Omental fat pad (tissue), 4 donors: ENCODE data around the gene KANSL1. TPM values are rescaled to one million over a fixed set of nuclear protein-coding genes. Genes with fewer than 3 reads are reported as not detected.
"Not testable (repeated sequence)": the region's sequence is repeated elsewhere in the genome, so short reads cannot be mapped to it uniquely, and the experiment has no call there.

Source experiments
- ATAC-seq: fragments of 150-250 bp; one replicate; pipeline ENCODE4 v1.9.1; 2016; ENCODE audit warnings: mild to moderate bottlenecking, moderate library complexity; ENCODE audit not compliant: low FRiP score
- DNase-seq: peaks from one replicate; pipeline ENCODE4 v3.0.0-alpha.2; 2019; ENCODE audit warnings: low spot score
- total RNA-seq, 4 donors: library from RNA; depleted of rRNA; stranded (reverse); fragments of >200 nt; gene quantifications; one replicate each; pipeline ENCODE4 v1.1.0, GENCODE V29; 2016
- TF ChIP-seq, protein P1 (sequence below), 3 donors: fragments of 450-650 bp; IDR thresholded peaks; one replicate each; pipeline ENCODE4 v1.5.1; 2016 to 2017; ENCODE audit warnings: antibody characterized with exemption in 3 of 3, mild to moderate bottlenecking in 3 of 3, moderate library complexity in 2 of 3

The KANSL1 gene
- total RNA-seq, 4 donors from 2014 or later: 48.9 to 109 (median 57.4) TPM

DNA sequence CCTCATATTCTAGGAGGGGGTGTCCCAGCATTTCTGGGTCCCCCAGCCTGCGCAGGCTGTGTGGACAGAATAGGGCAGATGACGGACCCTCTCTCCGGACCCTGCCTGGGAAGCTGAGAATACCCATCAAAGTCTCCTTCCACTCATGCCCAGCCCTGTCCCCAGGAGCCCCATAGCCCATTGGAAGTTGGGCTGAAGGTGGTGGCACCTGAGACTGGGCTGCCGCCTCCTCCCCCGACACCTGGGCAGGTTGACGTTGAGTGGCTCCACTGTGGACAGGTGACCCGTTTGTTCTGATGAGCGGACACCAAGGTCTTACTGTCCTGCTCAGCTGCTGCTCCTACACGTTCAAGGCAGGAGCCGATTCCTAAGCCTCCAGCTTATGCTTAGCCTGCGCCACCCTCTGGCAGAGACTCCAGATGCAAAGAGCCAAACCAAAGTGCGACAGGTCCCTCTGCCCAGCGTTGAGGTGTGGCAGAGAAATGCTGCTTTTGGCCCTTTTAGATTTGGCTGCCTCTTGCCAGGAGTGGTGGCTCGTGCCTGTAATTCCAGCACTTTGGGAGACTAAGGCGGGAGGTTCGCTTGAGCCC lies 182.5 kb downstream of the KANSL1 start:
- DNase-seq: no peak

DNA sequence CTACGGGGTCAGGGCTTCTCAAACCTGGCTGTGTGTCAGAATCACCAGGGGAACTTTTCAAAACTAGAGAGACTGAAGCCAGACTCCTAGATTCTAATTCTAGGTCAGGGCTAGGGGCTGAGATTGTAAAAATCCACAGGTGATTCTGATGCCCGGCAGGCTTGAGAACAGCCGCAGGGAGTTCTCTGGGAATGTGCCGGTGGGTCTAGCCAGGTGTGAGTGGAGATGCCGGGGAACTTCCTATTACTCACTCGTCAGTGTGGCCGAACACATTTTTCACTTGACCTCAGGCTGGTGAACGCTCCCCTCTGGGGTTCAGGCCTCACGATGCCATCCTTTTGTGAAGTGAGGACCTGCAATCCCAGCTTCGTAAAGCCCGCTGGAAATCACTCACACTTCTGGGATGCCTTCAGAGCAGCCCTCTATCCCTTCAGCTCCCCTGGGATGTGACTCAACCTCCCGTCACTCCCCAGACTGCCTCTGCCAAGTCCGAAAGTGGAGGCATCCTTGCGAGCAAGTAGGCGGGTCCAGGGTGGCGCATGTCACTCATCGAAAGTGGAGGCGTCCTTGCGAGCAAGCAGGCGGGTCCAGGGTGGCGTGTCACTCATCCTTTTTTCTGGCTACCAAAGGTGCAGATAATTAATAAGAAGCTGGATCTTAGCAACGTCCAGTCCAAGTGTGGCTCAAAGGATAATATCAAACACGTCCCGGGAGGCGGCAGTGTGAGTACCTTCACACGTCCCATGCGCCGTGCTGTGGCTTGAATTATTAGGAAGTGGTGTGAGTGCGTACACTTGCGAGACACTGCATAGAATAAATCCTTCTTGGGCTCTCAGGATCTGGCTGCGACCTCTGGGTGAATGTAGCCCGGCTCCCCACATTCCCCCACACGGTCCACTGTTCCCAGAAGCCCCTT lies 183.3 kb downstream of the KANSL1 start:
- TF ChIP-seq, protein P1, sequence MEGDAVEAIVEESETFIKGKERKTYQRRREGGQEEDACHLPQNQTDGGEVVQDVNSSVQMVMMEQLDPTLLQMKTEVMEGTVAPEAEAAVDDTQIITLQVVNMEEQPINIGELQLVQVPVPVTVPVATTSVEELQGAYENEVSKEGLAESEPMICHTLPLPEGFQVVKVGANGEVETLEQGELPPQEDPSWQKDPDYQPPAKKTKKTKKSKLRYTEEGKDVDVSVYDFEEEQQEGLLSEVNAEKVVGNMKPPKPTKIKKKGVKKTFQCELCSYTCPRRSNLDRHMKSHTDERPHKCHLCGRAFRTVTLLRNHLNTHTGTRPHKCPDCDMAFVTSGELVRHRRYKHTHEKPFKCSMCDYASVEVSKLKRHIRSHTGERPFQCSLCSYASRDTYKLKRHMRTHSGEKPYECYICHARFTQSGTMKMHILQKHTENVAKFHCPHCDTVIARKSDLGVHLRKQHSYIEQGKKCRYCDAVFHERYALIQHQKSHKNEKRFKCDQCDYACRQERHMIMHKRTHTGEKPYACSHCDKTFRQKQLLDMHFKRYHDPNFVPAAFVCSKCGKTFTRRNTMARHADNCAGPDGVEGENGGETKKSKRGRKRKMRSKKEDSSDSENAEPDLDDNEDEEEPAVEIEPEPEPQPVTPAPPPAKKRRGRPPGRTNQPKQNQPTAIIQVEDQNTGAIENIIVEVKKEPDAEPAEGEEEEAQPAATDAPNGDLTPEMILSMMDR (IDR thresholded peaks at IDR 0.05): no peak
- DNase-seq (no peak), ATAC-seq (no peak)

More for the DNA sequence above, 182.5 kb downstream of the KANSL1 start:
- ATAC-seq: no peak
- TF ChIP-seq, protein P1 (IDR thresholded peaks at IDR 0.05): no peak

DNA sequence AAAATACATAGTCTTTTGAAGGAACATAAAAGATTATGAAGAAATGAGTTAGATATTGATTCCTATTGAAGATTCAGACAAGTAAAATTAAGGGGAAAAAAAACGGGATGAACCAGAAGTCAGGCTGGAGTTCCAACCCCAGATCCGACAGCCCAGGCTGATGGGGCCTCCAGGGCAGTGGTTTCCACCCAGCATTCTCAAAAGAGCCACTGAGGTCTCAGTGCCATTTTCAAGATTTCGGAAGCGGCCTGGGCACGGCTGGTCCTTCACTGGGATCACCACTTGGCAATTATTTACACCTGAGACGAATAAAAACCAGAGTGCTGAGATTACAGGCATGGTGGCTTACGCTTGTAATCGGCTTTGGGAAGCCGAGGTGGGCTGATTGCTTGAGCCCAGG lies 184.6 kb downstream of the KANSL1 start:
- TF ChIP-seq, protein P1 (IDR thresholded peaks at IDR 0.05): no peak
- no peak for ATAC-seq

DNA sequence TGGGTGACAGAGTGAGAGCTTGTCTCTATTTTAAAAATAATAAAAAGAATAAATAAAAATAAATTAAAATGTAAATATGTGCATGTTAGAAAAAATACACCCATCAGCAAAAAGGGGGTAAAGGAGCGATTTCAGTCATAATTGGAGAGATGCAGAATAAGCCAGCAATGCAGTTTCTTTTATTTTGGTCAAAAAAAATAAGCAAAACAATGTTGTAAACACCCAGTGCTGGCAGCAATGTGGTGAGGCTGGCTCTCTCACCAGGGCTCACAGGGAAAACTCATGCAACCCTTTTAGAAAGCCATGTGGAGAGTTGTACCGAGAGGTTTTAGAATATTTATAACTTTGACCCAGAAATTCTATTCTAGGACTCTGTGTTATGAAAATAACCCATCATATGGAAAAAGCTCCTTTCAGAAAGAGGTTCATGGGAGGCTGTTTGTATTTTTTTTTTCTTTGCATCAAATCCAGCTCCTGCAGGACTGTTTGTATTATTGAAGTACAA lies 185.7 kb downstream of the KANSL1 start:
- DNase-seq (no peak), ATAC-seq (no peak)
- TF ChIP-seq, protein P1 (IDR thresholded peaks at IDR 0.05): no peak

More for the DNA sequence above, 184.6 kb downstream of the KANSL1 start:
- DNase-seq: no peak

DNA sequence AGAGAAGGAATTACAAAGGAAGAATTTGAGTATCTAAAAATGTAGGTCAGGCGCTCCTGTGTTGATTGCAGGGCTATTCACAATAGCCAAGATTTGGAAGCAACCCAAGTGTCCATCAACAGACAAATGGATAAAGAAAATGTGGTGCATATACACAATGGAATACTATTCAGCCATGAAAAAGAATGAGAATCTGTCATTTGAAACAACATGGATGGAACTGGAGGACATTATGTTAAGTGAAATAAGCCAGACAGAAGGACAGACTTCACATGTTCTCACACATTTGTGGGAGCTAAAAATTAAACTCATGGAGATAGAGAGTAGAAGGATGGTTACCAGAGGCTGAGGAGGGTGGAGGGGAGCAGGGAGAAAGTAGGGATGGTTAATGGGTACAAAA lies 187.1 kb downstream of the KANSL1 start:
- DNase-seq, ATAC-seq: not testable (repeated sequence)

DNA sequence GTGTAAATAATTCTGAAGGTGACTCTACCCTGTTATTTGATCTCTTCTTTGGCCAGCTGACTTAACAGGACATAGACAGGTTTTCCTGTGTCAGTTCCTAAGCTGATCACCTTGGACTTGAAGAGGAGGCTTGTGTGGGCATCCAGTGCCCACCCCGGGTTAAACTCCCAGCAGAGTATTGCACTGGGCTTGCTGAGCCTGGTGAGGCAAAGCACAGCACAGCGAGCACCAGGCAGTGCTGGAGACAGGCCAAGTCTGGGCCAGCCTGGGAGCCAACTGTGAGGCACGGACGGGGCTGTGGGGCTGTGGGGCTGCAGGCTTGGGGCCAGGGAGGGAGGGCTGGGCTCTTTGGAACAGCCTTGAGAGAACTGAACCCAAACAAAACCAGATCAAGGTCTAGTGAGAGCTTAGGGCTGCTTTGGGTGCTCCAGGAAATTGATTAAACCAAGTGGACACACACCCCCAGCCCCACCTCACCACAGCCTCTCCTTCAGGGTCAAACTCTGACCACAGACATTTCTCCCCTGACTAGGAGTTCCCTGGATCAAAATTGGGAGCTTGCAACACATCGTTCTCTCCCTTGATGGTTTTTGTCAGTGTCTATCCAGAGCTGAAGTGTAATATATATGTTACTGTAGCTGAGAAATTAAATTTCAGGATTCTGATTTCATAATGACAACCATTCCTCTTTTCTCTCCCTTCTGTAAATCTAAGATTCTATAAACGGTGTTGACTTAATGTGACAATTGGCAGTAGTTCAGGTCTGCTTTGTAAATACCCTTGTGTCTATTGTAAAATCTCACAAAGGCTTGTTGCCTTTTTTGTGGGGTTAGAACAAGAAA lies 189.1 kb downstream of the KANSL1 start:
- DNase-seq (no peak), ATAC-seq (no peak)

More for the DNA sequence above, 189.1 kb downstream of the KANSL1 start:
- TF ChIP-seq, protein P1 (IDR thresholded peaks at IDR 0.05): no peak
